K562 (cell line): Measurements from ENCODE around the gene FMNL2. TPM values are rescaled to one million over a fixed set of nuclear protein-coding genes. Genes with fewer than 3 reads are reported as not detected.

Source experiments
- FOXJ2 ChIP-seq: fragments of 200-800 bp; sonication (Bioruptor generic); IDR thresholded peaks from 2 replicates; pipeline ENCODE4 v1.6.1; 2016; ENCODE audit warnings: missing genetic modification characterization, missing compliant biosample characterization
- PML ChIP-seq: IDR thresholded peaks from 2 replicates; pipeline ENCODE4 v1.6.1; 2012; ENCODE audit warnings: low read length, inconsistent platforms
- polyA plus RNA-seq, 8 experiments: library from polyadenylated mRNA; depleted of rRNA in 4 of 8; stranded (reverse) in 5 of 8; unstranded in 3 of 8; fragments of >200 nt; fragmentation: Nextera tagmentation in 2 of 8; fragmentation: Illumina TruSeq in 1 of 8; extraction: Ambion mirVana in 2 of 8; extraction: Trizol in 1 of 8; gene quantifications; 2 replicates each; pipeline versions ENCODE4 v1.2.1 to v1.2.3, GENCODE V29; 2011 to 2014; ENCODE audit warnings: inconsistent platforms in 1 of 8, missing spikeins in 1 of 8
- total RNA-seq, 7 experiments: library from RNA; depleted of rRNA in 6 of 7; stranded (reverse); fragments of >200 nt in 6 of 7; fragmentation: Illumina TruSeq in 2 of 7; extraction: Trizol in 2 of 7; gene quantifications; 2 replicates each; pipeline versions ENCODE4 v1.2.1 to v1.2.3, GENCODE V29; 2011 to 2021; ENCODE audit warnings: low replicate concordance in 1 of 7
- TF ChIP-seq, protein P1 (sequence below), 2 experiments: IDR thresholded peaks in 1 of 2; conservative IDR thresholded peaks in 1 of 2; 2 replicates each; pipeline ENCODE4 v1.6.1; 2016; ENCODE audit warnings: low read depth in 2 of 2, mild to moderate bottlenecking in 1 of 2, missing compliant biosample characterization in 1 of 2, missing genetic modification characterization in 1 of 2, moderate library complexity in 1 of 2
- TF ChIP-seq, protein P2 (sequence below), 3 experiments: fragments of 200-800 bp in 1 of 3; fragments of 250-450 bp in 1 of 3; fragments of 450-650 bp in 1 of 3; sonication (Bioruptor Pico) in 1 of 3; sonication (Bioruptor generic) in 1 of 3; formaldehyde crosslinking in 1 of 3; IDR thresholded peaks; 2 replicates each; pipeline versions ENCODE4 v1.6.1 to v1.8.0; 2016 to 2022; ENCODE audit warnings: mild to moderate bottlenecking in 2 of 3, missing genetic modification characterization in 2 of 3, missing compliant biosample characterization in 1 of 3, moderate library complexity in 1 of 3

FMNL2 gene
- total and polyA plus RNA-seq, 9 of the 15 experiments (the other 6 are each of a cell fraction or from before 2014, with no cell fraction given), result 0.15 to 0.49 (median 0.24) TPM; not detected in 1

DNA sequence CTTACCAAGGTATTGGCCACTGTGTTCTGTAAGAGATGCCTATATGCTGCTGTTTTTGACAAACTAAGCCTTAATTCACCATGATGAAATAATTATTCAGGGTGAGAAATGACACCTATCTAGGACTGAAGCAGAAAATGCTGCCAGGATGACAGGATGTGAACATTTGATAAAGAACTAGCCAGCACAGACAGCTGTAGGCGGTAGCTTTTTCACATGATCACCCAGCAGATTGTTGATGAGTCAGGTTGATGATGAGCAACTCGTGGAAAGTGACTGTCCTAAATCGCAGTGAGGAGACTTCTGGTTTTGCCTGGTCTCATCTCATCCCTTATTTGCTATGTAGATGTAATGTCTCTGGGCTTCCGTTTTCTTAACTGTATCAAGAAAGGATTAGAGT, 238.2 kb downstream of the FMNL2 start (continued):
- TF ChIP-seq FOXJ2 (tag) (peak; percentile 80; the same call in 1 of the 2 replicates), PML (0 out of 2 replicates have a peak, but pooled peaks have one; percentile 42)
- TF ChIP-seq, protein P1, sequence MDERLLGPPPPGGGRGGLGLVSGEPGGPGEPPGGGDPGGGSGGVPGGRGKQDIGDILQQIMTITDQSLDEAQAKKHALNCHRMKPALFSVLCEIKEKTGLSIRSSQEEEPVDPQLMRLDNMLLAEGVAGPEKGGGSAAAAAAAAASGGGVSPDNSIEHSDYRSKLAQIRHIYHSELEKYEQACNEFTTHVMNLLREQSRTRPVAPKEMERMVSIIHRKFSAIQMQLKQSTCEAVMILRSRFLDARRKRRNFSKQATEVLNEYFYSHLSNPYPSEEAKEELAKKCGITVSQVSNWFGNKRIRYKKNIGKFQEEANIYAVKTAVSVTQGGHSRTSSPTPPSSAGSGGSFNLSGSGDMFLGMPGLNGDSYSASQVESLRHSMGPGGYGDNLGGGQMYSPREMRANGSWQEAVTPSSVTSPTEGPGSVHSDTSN (CRISPR knock-in tag; IDR thresholded peaks at IDR 0.05; ENCODE audit: low read depth), result no peak
- TF ChIP-seq, protein P1 (tag; conservative IDR thresholded peaks at IDR 0.05; ENCODE audit: low read depth), result peak; percentile 81
- TF ChIP-seq, protein P2, sequence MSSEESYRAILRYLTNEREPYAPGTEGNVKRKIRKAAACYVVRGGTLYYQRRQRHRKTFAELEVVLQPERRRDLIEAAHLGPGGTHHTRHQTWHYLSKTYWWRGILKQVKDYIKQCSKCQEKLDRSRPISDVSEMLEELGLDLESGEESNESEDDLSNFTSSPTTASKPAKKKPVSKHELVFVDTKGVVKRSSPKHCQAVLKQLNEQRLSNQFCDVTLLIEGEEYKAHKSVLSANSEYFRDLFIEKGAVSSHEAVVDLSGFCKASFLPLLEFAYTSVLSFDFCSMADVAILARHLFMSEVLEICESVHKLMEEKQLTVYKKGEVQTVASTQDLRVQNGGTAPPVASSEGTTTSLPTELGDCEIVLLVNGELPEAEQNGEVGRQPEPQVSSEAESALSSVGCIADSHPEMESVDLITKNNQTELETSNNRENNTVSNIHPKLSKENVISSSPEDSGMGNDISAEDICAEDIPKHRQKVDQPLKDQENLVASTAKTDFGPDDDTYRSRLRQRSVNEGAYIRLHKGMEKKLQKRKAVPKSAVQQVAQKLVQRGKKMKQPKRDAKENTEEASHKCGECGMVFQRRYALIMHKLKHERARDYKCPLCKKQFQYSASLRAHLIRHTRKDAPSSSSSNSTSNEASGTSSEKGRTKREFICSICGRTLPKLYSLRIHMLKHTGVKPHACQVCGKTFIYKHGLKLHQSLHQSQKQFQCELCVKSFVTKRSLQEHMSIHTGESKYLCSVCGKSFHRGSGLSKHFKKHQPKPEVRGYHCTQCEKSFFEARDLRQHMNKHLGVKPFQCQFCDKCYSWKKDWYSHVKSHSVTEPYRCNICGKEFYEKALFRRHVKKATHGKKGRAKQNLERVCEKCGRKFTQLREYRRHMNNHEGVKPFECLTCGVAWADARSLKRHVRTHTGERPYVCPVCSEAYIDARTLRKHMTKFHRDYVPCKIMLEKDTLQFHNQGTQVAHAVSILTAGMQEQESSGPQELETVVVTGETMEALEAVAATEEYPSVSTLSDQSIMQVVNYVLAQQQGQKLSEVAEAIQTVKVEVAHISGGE (CRISPR knock-in tag; IDR thresholded peaks at IDR 0.05), result peak in 1 of 3 experiments; percentile 47; a peak in 1 of 6 replicates
